Measurements from ENCODE around the gene SMARCA1.

DNA sequence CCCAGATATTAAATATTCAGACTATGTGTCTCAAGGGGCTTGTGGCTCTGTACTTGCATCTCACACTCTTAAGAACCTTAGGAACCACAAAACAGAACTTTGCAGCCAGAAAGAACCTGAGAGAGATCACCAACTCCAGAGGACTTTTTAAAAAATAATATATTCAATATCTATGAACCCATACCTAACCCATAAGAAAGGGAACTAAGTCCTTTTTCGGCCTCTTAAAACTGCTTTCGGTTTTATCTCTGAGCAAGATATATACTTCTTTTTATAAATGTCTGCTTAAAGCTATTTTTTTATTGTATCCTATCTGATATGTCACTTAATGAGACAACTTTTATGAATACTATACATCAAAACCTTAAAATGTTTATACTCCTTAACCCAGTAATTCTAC, 10.9 kb downstream of the SMARCA1 start:
- no peak for TF ChIP-seq CAMTA2 (CRISPR knock-in tag; IDR thresholded peaks at IDR 0.05; ENCODE audit: borderline replicate concordance)
- no peak for TF ChIP-seq CEBPB (IDR thresholded peaks at IDR 0.05; ENCODE audit: borderline replicate concordance, low read depth, low read length)
- no peak for TF ChIP-seq ZNF460 (CRISPR knock-in tag; IDR thresholded peaks at IDR 0.05; ENCODE audit: borderline replicate concordance)
- TF ChIP-seq SPEN (CRISPR knock-in tag; IDR thresholded peaks at IDR 0.05; ENCODE audit: low read depth), result no peak
- no peak for TF ChIP-seq HNF4A (CRISPR knock-in tag; IDR thresholded peaks at IDR 0.05)
- TF ChIP-seq AKAP8 (CRISPR knock-in tag; IDR thresholded peaks at IDR 0.05), result no peak
- TF ChIP-seq THYN1 (CRISPR knock-in tag; IDR thresholded peaks at IDR 0.05; ENCODE audit: borderline replicate concordance, low read depth), result no peak
- no peak for TF ChIP-seq TCF7L2 (IDR thresholded peaks at IDR 0.05; ENCODE audit: low read depth, low read length)
